ENCODE results near the gene NOL4L.
"Not testable (repeated sequence)": the region's sequence is repeated elsewhere in the genome, so short reads cannot be mapped to it uniquely, and the experiment has no call there.

Gene NOL4L

GRCh38 chr20:32432277-32432676, 152.9 kb downstream of the NOL4L start:
- no peak for DNase-seq (ENCODE audit: low spot score)

DNA sequence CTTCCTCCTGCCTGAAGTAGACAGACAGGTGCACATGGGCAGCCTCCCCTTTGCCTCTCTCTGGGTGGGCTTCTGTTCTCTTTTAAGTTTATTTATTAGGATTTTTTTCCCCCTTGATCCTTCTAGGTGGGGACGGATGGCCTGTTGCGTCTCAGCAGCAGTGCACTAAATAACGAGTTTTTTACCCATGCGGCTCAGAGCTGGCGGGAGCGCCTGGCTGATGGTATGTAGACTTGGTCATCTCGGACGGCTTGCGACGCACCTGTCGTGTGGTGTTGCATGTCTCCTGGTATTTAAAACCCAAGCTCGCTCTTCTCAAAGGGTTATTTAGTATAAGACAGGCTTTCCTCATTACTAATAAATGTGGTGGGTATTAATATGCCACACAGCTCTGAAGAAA, 153.7 kb downstream of the NOL4L start:
- no peak for DNase-seq (ENCODE audit: low spot score)

- no peak for DNase-seq (ENCODE audit: low spot score)
These were observed 155.3 kb downstream of the NOL4L start for GRCh38 chr20:32429745-32430360.

DNA sequence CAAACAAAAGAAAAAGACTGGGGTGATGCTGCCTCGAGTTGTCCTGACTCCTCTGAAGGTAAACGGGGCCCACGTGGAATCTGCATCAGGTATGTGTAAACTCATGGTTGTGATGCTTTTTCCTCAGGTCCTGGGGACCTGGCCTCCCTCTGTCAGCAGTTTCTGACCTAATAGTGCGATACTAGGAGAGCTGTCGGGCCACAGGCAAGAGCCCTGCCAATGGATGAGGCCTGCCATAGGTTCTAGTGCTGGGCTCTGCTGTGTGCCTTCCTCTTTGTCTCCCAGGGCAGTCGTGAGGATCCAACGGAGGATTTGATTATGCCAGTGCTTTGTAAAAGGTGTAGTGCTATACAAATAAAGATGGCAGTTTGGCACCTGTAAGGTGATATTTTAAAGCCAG, 155.8 kb downstream of the NOL4L start:
- DNase-seq (ENCODE audit: low spot score), result no peak

DNA sequence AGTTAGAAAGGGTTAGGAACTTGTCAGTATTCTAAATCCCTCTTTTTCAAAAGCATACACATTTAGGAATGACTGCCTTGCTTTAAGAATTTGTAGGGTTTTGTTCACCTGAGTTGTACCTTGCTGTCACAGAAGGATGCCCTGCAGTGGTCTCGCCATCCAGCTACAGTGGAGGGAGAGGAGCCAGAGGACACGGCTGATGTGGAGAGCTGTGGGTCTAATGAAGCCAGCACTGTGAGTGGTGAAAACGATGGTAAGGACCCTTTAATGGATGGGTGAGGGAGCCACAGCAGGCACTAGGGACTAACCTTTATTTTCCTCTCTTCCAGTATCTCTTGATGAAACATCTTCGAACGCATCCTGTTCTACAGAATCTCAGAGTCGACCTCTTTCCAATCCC, 157.1 kb downstream of the NOL4L start:
- DNase-seq (ENCODE audit: low spot score), result no peak

- no peak for DNase-seq (ENCODE audit: low spot score)
These were observed 163.8 kb downstream of the NOL4L start for GRCh38 chr20:32421290-32421689.

DNA sequence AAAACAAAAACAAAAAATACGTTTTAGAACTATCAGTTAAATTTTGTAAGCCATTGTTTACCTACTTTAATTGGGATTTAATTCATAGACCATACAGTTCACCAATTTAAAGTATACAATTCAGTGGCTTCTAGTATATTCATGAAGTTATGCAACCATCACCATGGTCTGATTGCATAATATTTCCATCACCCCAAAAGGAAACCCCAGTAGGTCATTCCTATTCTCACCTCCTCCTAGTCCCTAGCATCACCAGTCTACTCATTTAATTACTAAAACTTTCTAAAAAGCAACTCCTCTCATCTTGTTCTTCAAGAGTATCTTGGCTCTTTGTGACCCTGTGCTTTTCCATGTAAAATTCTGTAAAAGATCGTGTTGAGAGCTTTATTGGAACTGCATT, 166.8 kb downstream of the NOL4L start:
- no peak for DNase-seq (ENCODE audit: low spot score)

DNA sequence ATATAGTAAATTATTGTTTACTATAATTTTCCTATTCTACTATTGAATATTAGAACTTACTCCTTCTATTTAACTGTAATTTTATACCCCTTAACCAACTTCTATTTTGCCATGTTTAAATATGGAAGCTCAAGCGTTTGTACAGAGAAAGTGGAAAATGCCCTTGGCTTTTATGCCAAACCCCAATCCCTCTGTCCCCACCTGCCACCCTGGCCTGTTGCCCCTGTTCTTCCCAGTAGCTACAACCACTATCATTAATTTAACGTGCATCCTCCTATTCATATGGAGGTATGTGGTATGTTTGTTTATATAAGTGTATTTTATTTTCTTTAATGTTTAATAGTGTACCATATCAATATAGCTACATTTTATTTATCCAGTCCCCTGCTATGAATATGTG, 168.9 kb downstream of the NOL4L start:
- no peak for DNase-seq (ENCODE audit: low spot score)

DNA sequence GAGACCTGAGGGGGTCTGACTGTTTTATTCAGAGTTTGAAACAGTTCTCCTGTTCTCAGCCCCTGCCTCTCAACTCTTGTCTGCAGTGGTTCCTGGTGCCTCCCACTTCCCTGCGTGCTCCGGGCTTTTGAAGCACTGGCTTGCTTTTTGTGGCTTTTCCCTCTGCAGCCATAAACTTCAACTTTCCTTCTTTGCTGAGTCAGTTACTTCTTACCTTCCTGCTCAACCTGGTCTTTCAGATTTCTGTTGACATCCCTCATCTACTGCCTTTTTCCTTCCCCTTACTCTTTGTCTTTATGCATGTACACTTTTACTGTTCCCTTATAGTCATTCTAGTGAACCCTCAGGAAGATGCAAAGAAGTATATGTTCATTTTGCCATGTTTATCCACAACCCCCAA, 169.6 kb downstream of the NOL4L start:
- no peak for DNase-seq (ENCODE audit: low spot score)

DNA sequence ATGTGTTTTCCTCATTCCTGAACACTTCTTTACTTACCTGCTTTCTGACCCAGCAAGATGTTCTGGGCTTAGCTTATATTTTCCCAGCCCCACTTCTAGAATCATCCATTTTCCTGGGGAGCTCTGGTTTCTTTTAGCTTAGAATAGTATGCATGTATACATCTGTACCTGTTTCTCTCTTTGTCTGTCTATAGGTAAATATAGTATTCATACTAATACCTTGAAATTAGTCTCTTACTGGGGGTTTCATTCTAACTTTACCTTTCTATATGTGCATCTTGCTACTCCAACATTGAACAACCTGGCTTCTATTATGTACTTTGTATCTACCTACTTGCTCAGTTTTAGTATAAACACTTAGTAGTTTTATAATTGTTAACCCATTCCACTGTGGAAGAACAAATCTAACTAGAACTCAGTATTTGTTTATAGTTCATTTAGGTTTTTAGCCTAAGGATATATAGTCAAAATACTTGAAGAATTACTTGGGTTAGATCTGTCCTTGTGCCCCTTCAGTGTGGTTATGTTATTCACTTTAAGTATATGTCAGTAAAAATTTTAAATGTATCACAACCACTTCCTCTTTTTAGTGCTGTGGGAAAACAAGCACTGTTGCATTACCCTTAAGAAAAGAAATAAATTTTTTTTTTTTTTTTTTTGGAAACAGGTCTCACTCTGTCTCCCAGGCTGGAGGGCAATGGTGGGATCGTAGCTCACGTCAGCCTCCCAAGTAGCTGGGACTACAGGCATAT, 173.0 kb downstream of the NOL4L start:
- no peak for DNase-seq (ENCODE audit: low spot score)

DNA sequence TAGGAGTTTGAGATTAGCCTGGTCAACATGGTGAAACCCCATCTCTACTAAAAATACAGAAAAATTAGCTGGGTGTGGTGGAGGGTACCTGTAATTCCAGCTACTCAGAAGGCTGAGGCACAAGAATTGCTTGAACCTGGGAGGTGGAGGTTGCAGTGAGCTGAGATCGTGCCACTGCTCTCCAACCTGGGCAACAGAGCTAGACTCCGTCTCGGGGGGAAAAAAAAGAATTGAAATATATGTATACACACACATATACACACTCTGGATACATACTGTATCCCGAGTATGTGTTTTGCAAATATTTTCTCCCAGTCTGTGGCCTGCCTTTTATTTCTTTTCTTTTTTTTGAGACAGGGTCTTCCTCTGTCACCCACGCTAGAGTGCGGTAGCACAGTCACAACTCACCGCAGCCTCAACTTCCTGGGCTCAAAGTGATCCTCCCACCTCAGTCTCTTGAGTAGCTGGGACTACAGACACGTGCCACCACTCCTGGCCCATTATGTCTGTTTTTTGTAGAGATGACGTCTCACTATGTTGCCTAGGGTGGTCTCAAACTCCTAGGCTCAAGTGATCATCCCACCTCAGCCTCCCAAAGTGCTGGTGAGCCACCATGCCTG, 177.9 kb downstream of the NOL4L start:
- DNase-seq (ENCODE audit: low spot score), result not testable (repeated sequence)

GRCh38 chr20:32406701-32407100, 178.4 kb downstream of the NOL4L start:
- no peak for DNase-seq (ENCODE audit: low spot score)

- DNase-seq (ENCODE audit: low spot score), result no peak
These were observed 181.1 kb downstream of the NOL4L start for GRCh38 chr20:32404017-32404416.

- no peak for DNase-seq (ENCODE audit: low spot score)
These were observed 184.7 kb downstream of the NOL4L start for GRCh38 chr20:32400476-32400875.

DNA sequence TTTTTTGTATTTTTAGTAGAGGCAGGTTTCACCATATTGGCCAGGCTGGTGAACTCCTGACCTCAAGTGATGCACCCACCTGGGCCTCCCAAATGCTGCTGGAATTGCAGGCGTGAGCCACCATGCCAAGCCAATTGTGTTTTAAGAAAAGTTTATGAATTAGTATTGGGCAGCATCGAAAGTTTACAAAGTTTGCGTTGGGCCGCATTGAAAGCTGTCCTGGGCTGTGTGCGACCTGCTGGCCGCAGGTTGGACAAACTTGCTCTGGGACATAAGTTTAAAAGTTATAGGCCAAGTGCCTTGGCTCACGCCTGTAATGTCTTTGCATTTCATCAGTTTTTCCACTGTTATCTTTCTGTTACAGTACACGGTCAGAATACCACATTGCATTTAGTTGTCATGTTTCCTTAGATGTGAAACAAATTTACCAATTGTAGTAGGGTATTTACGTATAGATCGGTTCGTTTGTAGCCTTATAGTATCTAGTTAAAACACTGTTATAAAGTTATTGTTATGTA, 187.5 kb downstream of the NOL4L start:
- DNase-seq (ENCODE audit: low spot score), result no peak

GRCh38 chr20:32396646-32397160, 188.4 kb downstream of the NOL4L start:
- no peak for DNase-seq (ENCODE audit: low spot score)

GRCh38 chr20:32395066-32395465, 190.1 kb downstream of the NOL4L start:
- DNase-seq (ENCODE audit: low spot score), result no peak
